GM21515 (cell line): ENCODE measurements around the gene WDR64.

Experiments used
- ATAC-seq: cut with Tn5 transposase; IDR thresholded peaks from one replicate; pipeline ENCODE4 v1.9.1; 2021; ENCODE audit not compliant: unreplicated experiment

WDR64 gene

DNA sequence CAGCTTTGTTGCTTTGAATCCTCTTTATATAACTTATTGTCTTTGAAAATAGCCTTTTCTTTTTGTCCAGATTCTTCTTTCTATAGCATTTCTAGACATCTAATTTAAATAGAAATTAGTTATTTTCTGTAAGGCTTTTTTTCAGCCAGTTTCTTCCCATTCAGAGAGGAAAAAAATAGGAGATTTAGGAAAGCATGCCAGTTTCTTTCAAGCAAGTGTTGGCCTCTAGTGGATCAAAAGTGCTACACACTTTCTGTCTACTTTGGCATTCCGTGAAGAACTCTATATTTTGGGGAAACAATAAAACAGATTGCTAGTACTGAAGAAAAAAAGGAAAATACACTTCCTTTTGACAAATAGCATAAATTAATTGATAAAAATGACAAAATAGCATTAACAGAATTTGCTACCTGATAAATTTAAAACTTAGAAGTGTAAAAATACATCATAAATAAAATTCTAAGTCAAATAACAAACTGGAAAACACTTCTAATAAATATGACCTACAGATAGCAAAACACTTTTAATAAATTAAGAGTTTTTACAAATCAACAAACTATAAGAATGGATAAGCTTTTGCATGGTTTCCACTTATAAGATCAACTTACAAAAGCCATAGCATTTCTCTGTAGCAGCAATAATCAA is 182.8 kb downstream of the WDR64 start:
- ATAC-seq = no peak

DNA sequence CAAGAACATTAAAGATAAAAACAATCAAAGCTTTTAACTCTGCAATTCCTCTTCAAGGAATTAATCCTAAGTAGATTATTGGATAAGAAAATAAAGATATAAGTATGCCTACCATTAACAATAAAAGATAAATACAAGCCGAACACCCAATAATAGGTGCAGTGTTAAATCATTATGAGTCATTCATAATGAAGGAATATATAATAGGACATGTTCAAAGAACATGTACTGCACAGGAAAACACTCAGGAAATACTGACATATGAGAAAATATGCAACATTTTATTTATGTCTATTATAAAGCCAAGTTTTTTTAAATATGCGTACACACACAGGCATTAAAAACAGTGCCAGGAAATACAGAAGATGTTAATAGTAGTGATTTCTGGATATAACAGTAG is 184.9 kb downstream of the WDR64 start:
- no peak for ATAC-seq

DNA sequence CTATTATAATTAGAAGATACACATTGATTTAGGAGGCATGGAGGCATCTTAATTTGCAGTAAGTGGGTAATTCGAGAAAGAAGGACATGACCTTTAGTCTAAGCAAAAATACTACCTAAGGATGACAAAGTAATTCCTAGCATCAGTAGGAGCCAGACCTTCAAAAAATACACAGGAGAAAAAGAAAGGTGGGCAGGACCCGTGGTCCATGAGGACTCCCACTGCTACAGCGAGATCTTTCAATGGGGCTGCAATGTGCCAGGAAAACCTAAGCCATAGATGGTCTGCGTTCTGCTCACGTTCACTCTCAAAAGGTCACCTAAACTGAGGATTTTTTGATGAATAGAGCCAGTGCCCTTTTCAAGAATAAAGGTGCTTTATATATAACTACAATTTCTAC is 185.3 kb downstream of the WDR64 start:
- ATAC-seq = no peak

DNA sequence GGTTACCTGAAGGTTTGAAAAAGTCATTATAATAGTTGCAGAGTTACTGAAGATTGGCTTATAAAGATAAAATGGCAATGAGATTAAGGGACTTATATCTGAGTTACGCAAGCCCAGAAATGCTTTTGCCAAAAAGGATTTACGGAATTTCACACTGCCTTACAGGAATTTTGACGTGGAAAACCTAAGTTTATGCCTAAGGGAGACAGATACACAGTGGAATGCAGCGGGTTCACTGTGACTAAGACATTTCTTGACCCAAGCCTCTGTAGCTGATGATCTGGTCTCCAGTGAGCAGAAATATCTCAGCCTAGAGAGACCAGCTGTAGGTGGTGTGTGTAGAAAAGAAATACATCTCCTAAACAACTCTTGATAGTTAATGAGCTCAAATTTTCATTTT is 185.8 kb downstream of the WDR64 start:
- ATAC-seq = no peak

DNA sequence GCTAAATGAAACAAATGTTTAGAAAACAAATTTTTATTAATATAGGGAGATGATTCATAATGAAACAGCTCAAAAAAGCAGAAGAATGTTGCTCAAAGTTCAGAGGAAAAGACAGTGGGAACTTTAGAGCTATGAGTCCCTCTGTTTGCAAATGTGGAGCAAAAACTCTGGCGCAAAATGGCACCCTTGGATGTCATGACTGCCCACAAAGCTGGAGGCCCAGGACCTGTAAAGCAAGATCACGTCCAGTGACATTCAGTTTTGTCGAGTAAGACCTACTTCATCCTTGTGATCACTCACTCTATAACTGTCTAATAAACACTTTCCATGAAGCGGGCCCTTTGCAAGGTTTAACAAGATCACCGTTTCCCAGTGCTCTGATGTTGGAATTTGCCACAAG is 186.8 kb downstream of the WDR64 start:
- ATAC-seq = peak; percentile 53

DNA sequence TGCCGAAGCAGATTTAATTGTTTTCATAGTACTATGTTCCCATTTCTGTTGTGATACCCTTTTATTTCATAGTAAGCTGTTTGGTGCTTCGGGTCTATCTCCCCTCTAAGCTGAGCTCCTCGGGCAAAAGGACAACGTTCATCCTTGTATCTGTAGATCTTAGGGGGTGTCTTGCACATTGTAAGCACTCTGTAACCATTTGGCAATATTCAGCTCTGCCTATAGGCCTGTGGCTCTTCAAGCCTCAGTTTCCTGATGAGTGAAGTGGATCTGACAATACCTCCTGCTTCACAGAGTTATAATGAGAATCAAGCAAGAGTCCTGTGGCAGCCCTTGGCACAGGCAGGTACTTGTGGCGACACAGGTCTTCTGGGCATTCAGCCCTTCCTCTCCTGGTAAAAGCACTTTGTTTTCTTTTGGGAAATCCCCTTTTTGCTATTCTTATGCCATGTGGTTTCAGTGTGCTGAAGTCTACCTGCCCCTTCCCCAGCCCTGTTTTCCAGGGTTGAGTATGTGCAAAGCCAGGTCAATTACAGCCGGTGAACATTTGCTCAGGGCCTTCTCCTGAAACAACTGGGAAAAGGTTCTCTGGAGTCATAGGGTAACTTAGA is 187.4 kb downstream of the WDR64 start:
- peak; percentile 45 for ATAC-seq

DNA sequence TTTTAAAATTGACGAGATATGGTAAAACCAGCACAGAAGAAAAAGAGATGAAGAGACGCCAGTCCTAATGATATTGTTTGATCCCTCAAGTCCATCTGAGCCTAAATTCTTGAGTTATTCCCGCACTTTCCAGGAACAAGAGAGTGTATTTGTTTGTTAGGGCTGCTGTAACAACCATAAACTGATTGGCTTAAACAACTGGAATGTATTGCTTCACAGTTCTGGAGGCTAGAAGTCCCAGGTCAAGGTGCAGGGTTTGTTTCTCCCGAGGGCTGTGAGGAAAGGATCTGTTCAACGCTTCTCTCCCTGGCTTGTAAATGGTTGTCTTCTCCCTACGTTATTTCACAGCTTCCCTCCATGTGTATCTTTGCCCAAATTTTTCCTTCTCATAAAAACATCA is 188.1 kb downstream of the WDR64 start:
- no peak for ATAC-seq

DNA sequence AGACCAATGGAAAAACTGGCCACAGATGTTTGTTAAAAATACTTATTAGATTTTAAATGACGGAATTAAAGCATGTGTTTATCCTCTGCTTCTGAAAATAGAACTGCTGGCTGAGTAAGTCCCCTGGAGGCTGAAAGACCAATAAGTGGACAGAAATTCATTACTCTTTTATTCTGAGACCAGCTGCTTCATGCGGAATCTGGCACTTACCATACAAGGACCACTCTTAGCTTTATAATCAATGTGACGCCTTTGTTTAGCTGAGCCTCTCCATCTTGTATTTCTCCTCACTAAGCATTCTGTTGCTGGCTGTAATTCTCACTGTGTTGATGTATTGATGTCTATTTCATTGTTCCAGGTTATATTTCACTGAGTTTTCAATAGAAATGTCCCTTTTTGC is 189.6 kb downstream of the WDR64 start:
- no peak for ATAC-seq

DNA sequence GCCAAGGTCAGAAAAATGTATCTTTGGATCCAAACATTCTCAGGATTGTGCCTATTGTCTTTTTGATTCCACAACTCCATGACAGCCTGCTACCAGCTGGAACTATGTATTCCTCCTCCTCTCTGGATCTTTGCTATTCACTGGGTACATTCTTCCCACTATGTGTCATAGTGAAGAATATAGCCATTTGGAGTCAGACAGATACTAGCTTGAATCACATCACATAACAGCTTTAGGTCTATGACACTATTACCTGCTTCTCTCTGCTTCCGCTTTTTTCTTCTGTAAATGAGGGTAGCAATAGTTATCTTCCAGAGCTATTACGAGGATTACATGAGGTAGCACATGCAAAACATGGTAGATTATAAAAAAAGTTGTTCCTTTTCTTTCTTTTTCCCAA is 190.5 kb downstream of the WDR64 start:
- no peak for ATAC-seq

DNA sequence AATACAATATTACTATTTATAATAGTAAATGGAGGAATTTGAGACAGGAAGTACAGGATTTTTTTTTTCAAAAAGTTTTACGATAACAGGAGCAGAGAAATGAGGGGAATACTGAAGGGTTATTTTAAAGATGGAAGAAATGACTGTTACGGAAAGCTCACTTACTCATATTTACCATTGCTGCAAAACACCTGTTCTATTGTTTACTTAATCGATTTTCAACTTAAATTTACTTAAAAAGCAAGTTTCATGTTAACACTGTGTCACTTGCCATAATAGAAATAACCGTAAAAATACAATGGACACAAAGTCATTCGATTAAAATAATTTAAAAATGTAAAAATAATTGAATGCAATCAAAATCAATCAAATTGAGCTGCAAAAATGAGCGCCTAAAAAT is 192.5 kb downstream of the WDR64 start:
- no peak for ATAC-seq

DNA sequence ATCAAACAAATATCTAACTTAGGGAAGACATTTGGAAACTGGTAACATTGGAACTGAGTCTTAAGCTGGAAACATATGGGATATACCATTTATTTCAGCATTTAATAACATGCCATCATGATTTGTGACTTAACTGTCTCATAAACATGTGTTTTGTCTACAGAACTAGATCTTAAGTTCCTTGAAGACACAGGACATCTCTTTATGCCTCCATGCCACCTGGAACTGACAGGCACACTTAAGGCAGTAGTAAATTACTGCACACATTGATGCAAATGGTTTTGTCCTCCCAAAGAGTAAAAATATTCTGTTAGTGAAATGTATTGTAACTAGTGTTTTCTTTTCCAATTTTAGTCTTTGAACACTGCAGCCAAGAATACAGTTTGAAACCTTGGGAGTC is 194.3 kb downstream of the WDR64 start:
- ATAC-seq = no peak

DNA sequence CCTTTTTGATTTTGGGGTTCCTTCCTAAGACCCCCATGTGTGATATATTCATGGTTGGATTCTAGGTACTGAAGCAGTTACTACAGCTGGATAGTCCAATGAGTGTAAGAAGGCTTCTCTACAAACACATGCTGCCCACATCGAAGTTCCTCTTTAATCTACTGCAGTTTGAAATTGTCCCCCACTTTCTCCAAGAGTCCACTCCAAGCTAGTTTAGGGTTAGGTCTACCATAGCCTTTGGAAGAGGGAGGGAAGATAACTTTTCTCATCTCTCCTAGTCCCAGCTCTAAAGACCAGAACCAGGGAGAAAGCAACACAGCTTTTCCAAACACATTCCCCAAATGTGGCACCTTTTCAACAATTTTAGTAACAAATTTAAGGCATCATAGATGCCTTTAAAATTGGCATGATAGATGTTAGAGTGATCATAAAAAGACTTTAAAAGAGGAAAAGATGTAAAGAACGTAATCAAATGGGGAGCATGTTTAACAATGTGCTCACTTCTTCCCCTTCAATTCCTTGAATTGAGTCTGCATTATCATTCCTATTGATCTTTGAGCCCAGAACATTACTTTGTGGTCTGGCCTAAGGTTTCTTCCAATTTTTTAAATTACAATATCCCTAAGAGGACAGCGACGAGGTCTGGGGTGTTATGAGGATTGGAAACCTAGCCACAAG is 194.9 kb downstream of the WDR64 start:
- ATAC-seq = no peak

DNA sequence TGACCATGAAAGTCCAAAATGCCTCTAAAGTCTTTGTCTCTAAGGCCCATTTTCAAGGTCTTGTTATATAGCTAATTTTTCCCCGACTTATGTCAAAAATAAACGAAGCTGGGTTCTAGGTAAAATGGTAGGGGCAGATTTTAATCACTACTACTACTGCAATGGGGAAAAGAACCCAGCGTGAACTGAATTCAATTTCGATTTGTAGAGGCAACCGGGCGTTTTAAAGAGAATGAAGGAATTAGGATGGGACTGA is 195.4 kb downstream of the WDR64 start:
- ATAC-seq = no peak

DNA sequence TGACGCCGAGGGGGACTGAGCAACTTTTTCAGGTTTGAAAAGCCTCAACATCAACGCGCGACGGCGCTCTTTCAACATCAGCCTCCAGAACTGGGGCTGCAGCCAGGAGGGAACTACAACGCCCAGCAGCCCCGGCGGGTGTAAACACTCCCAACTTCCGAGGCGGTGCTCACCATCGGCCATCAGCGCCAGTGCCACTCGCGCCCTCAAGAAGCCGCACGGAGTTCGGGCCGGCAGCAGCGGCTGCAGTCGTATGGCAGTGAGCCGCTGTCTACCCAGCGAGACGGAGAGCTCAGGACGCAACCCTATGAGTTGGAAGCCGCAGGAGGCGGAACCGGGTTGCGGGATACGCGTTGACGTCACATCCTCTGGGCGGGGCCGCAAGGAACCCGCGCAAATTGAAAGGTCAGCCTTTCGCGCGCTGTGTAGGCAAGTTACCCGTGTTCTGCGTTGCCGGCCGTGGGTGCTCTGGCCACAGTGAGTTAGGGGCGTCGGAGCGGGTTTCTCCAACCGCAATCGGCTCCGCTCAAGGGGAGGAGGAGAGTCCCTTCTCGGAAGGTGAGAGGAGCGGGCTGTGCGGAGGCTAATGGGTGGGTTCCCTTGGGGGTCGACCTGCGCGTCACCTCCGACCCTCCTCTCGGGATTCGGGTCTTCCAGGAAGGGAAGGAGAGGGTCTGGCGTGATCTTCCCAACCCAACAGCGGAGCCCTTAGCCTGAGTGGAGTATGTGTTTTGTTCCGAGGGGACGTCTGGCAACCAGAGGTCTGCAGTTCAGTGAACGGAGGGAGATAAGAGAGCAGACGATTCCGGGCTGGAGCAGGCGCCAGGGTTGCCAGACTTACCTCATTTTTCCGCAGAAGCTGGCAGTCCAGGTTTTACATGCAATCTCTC is 196.0 kb downstream of the WDR64 start, which contains the start of gene EXO1:
Gene EXO1, plus strand, starts transcription at position 409 of the 890 bp plus-strand sequence. CDS start 2,222 bp downstream, outside the sequence.
- peak; percentile 97 for ATAC-seq

DNA sequence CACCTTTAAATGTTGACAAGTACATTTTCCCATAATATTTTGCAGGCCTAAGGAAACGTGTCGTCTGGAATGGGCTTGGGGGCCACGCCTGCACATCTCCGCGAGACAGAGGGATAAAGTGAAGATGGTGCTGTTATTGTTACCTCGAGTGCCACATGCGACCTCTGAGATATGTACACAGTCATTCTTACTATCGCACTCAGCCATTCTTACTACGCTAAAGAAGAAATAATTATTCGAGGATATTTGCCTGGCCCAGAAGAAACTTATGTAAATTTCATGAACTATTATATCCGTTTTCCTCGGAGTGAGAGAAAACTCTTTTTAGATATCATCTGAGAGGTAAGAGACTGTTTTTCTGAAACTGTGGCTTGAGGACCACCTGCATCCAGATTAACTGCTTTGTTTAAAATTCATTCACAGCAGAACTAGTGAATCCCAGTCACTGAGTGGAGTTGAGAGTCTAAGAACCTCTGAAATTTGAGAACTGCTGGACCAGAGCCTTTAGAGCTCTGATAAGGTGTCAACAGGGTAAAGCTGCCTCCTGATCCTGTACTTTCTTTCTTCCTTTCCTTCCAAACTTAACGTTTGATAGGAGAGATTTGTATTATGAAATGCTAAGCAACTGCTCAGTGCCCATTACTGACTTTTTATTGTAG is 196.7 kb downstream of the WDR64 start:
- ATAC-seq = peak; percentile 17

DNA sequence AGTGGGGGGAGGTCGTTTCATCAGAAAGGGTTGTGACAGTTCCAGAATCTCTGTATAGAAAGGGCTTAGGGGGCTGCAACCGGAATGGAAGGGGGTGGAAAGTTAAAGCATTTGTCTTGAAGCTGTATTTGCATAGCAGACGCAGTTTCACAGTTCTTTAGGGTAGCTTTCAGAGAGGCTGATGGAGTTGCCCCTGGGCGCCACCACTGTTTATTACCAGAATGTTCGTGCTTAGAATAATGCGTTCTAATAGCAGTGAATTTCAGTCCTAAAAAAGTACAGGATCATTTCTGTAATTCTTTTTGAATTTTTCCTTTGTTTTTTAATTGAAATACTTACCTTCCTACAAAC is 197.2 kb downstream of the WDR64 start:
- ATAC-seq = no peak
